Activated T-cell treated with anti-CD3 and anti-CD28 coated beads, Interleukin-2, amount 50 U/mL, for 48 hours (primary cell): ENCODE results near the gene TRIM31.
"Not testable (repeated sequence)": the region's sequence is repeated elsewhere in the genome, so short reads cannot be mapped to it uniquely, and the experiment has no call there.

Experiments
- DNase-seq, 2 experiments: peaks; one replicate each; pipeline ENCODE4 v3.0.0-alpha.2; 2020

Gene TRIM31

DNA sequence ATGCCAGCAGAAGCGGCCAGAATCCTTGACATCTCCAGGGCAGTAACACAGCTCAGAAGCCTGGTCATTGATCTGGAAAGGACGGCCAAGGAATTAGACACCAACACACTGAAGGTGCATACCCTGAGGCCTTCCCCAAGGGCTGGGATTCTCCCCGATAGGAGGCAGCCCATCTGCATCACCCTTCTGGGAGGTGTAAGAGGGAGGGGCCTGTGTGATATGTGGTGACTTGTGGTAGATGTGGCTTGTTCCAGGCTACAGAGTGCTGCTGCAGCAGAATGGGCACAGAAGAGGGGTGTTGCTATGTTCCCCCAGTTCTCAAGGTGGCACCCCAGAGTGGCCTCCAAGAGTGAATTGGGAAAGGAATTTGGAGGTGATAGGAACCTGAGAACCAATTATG lies 34.2 kb upstream of the TRIM31 start:
- DNase-seq = no peak

DNA sequence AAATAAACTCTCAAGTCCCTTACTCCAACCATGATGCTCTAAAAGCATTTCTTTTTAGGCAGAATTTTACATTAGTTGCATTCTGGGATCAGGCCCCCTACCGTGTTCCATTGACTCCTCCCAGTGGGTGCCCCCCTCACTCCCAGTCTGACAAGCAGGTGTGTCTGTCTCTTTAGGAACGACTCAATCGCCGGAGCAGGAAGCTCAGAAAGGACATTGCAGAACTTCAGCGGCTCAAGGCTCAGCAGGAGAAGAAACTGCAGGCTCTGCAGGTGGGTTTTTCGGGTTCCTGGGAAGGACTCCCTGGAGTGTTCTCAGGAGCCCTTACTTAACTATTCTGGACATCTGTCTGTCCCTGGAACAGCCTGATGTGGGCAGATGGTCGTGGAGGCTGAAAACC lies 32.9 kb upstream of the TRIM31 start:
- no peak for DNase-seq

DNA sequence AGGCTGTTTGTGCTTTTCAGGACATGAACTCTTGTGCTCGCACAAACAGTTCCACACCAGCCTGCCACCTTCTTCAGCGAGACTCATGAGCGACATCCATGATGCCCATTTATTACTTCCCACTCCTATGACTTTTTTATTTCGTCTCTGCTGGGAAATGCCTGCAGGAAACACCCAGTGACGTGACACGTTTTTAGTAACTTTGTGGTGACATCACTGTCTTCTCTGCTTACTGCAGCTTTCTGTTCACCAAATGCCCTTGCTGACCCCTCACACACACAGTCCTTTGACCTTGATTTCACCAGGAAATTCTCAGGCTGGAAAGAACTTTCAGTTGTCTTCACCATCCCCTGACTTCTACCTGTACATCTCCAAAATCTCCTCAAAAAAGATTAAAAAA lies 31.9 kb upstream of the TRIM31 start:
- DNase-seq = no peak

DNA sequence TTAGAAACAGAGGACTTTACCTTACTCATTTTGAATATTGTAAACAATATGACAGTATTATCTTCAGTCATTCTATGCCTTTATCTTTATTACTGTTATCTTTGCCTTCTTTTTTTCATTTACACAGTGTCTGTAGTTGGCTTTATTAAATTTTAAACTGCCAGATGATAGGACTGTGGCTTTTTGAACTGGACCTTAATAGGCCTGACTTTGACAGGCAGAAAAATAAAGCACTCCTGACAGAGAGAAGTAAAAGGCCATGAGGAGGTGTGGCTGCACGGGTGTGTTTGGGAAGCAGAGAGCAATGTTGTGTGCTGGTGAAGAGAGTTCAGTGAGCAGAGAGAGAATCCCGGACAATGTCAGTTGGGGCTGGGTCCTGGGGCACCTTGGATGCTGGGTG lies 30.9 kb upstream of the TRIM31 start:
- no peak for DNase-seq

DNA sequence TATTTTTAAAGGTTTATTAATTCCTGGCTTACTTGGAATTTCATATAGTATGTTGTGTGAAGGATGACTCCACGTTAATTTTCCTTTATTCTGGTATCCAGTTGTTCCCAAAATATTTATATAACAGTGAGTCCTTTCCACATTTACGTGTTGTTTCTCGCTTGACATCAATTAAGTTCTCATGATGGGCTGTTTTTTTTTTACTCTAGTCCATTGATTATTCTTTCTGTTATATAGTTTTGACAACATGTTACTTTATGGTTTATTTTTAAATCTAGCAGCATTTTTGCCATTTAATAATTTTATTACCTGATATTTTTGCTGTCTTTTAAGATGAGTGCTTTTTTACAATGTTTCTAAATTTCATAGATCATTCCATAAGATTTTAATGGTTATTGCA lies 29.8 kb upstream of the TRIM31 start:
- no peak for DNase-seq

DNA sequence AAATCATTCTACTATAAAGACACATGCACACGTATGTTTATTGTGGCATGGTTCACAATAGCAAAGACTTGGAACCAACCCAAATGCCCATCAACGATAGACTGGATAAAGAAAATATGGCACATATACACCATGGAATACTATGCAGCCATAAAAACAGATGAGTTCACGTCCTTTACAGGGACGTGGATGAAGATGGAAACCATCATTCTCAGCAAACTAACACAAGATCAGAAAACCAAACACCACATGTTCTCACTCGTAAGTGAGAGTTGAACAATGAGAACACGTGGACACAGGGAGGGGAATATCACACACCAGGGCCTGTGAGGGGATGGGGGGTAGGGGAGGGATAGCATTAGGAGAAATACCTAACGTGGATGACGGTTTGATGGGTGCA lies 27.4 kb upstream of the TRIM31 start:
- DNase-seq = not testable (repeated sequence)

DNA sequence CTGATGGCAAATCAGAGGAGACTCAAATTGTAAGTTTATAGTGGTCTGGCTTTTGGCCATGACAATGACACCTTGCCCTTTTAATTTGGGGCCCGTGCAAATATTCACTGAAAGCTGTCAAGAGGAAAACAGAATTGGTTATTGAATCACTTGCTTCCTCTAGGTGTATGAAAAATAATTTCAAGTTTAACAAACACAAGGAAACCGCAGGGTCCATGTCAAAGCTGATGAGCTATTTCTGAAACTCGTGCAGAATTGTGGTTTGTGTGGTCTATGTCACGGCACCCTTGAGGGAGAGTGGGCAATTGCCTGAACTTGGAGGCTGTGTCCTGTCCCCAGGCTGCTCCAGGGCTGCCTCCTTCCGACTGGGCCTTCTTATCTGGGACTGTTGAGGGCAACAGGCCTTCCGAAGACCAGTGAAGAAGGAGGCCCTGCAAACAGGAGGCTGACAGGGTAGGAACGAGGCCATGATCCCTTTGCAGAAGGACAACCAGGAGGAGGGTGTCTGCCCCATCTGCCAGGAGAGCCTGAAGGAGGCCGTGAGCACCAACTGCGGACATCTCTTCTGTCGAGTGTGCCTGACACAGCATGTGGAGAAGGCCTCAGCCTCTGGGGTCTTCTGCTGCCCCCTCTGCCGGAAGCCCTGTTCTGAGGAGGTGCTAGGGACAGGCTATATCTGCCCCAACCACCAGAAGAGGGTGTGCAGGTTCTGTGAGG lies 23.8 kb upstream of the TRIM31 start:
- peak in 1 of 2 experiments; percentile 28 for DNase-seq

DNA sequence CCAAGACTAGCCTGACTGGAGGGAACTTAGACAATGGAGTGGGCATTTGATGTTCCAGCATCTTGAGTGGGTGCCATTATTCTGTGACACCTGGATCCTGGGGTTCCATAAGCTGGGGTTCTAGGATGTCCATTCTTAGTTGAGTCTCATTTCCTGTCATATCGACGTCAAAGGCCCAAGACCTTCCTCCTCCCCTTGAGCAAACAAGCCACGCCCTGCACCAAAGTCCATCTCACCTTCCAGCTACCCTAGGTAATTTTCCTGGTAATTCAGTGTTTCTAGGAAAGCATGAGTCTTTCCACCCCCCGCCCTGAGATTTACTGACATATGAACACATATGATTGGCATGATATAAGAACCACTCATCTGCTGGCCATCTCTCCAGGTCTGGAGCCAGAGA lies 22.9 kb upstream of the TRIM31 start, which contains the start of gene TRIM40:
TRIM40 (plus strand) TSS at position 384 of the 400 bp plus-strand sequence. CDS start 897 bp downstream, outside the sequence.
- no peak for DNase-seq

DNA sequence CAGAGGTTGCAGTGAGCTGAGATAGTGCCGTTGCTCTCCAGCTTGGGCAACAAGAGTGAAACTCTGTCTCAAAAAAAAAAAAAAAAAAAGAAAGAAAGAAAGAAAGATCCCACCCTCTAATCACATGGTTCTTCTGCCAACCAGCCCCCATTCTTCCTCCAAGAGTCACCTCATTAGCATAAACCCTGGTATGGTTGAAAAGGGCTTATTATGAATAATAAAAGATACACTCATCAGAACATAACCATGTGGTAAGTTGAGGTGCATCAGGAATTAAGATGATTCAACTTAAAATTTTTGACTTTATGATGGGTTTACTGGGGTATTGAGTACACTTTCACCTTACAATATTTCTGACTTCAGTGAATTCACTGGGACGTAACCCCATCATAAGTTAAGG lies 22.3 kb upstream of the TRIM31 start:
- DNase-seq = no peak

DNA sequence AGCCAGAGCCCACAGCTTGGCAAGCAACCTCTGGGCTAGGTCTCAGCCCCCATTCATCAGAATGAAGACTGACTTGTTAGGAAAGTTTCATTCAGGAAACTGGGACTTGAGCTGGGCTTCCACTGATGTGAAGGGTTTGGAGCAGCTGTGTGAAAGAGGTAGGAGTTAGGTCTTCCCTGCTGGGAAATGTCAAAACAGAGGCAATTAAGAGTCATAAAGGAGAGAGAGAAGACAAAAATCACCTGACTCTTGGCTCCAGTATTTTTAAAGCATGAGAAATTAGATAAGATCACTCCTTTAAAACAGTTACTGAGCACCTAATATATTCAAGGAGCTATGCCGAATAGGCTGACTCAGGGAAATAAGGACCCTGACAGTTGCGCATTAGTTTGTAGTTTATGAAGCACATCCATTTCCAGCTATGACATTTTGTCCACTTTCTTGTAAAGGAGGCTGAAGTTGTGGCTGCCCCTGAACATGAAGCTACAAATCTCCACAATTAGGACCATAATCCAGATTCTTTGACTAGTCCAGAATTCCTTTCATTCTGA lies 19.1 kb upstream of the TRIM31 start:
- DNase-seq = no peak

DNA sequence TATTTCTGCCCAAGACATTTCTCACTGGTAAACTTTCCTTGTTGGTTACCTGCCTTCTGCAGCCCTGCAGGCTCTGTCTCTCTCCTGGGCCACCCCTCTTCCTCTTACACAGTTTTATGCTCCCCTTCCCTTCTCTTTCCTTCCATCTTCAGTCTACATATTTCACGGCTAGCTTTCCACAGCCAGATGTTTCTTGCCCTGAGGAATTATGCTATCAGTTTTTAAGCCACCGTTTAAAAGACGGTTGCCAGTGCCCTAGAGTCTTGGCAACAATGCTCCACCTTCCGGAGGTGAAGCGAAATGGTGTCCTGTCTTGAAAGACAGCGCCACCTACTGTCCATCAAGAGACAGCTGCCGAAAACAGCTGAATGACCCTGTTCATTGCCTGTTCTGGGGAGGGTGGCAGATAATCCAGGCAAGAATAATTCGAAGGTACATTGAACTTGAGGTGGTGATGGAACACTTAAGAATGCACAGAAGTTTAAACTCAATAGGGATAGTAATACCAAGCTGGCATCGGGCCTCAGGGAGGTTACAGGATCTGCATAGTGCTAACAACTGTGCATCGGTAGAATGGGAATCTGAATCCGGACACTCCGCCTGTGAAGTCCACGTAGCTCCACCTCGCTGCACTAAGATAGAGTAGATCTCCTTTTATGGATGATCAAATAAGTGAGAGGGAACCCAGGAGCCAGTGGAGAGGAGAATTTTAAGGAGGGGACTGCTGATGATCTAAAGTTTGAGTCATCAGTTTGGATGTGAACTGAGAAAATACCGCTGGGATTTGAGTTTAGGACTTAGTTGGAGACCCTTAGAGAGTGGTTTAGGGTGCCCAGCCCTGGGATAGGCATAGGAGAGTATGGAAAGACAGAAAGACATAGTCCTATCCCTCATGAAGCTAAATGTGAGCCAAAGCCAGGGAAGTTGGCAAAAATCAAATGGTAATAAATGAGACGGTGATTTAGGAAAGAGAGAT lies 18.3 kb upstream of the TRIM31 start:
- peak; percentile 58 to 64 for DNase-seq

DNA sequence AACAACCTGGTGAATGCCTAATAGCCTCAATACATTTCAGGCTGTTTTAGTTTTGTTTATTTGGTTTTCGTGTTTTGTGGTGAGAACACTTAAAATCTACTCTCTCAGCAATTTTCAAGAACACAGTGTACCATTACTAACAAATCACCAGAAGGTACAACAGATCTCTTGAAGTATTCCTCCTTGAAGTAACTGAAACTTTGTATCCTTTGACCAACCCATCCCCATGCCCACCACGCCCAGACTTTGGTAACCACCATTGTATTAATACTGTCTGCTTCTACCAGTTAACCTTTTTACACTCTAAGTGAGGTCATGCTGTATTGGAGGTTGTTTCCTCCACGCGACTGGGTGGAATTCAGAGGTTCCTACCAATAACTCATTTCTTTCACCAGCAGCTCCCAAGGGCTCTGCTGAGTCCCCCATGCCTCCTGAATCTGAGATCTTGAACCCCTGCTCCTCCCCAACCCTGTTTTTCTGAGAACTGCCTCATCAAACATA lies 17.3 kb upstream of the TRIM31 start:
- no peak for DNase-seq

DNA sequence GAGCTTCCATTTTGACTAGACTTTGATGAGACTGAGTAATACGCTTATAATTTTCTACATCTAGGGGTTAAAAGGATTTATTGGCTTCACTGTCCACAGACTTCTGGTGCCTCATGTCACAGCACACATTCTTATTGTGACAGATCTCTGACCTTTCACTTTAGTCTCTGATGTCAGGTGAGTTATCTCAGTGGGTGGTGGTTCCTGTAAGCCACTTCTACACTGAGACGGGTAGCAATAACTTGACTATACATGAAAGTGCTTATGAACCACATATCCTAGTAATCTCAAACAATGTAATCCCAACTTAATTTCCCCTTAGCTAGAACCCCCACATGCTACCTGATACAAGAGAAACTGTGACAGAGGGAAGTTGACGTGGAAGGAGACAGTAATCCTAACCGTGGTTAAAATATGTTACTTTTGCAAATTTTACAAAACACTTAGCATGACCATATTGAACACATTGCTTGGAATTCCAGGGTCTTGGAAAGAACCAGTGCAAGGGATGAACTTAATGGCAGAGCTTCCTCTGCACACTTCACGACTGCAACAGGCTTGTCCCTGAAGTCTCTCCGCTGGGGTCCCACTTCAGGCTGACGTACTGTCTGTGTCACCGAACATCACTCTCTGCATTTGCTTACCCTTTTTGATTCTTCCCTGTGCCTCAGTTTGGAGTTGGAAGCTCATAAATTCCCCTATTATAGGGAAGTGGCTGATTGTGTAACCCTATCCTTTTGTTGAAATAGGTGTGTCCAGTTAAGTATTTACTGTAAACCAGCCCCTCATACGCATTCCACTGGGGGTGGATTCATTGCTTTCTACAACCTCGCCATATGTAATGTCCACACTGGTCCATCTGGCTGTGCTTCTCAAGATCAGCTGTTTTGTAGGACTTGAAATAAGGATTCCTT lies 16.6 kb upstream of the TRIM31 start:
- no peak for DNase-seq

DNA sequence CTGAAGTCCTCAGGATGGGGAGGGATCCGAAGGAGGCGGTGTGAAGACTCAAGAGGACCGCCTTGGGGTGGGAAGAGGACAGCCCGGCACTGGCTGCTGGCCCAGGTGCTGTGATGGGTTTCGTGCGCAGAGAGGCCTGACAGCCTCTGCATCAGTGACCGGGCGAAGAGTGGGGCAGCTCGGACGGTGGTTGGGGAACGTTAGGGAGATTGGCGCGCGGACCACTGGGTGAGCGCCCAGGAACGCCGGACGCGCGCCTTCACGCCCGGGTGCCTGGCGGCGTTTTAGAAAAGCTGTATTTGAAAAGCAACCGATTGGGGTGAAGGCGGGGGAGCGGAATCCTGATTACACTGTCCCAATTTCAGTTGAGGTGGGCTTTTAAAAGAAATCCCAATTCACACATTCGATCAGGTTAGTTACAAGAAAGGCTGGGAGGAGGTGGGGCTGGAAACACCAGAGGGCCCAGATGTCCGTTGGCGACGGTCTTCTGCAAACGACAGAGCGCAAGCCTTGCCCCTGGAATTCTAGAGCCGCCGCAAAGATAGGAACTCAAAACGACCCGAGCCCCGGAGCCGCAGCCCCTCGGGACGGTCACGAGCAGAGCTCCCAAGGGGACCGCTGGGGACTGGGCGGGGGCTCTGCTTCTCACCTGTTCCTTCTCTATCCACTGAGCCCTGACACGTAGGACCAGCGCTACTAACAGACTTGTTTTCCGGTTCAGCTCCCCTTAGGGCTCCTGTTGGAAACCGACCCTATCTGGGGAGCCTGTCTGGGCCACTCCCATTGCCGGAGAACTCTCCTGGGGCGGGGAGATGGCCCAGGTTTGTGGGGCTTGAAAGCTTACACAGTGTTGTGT lies 14.6 kb upstream of the TRIM31 start:
- no peak for DNase-seq

DNA sequence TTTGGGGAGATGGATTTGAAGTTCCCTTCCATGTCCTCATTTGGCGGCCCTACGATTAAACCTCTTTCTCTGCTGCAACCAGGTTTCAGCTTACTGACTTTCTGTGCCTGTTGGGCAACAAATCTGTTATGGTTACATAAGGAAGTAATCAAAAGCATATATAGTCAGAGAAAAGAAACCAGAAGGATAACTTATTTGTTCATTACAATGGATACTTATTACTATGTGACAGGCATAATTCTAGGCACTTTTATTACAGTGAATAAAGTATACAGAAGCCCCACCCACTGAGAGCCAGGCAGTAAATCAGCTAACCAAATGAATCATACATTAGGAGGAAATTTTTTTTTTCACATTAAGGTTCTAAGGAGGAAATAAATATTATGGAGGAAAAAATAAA lies 9.6 kb upstream of the TRIM31 start:
- DNase-seq = no peak

DNA sequence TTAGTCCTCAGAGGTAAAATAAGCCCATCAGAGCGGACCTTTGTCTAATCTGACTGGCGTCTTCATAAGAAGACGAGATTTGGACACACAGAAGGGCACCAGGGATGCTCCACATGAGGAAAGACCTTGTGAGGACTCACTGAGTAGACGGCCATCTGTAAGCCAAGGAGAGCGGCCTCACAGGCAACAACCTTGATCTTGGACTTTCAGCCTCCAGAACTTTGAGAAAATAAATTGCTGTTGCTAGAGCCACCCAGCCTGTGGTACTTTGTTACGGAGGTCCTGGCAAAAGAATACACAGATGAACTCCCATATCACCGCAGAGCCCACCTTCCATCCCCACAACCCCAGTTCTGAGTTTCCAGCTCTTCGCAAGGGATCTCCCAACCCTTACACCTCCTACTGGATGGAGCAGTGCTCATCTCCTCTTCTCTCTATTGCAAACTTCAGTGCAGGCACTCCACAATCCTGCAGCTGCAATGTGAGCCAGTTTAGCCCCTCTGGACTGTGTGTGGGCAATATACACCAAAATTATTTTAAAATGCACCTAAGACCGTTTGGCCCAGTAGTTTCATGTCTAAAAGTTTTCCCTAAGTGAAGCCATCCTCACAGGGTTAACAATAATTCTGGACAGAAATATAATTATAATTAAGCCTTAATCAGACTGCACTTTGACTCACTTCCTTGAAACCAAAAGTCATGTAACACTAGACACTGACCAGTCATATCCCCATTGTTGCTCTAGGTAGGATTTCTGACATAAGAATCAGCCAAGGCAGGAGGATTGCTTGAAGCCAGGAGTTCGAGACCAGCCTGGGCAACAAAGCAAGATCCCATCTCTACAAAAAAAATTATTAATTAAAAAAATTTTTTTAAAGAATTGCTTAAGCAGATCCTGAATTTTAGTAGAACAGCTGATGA lies 8.8 kb upstream of the TRIM31 start:
- no peak for DNase-seq

DNA sequence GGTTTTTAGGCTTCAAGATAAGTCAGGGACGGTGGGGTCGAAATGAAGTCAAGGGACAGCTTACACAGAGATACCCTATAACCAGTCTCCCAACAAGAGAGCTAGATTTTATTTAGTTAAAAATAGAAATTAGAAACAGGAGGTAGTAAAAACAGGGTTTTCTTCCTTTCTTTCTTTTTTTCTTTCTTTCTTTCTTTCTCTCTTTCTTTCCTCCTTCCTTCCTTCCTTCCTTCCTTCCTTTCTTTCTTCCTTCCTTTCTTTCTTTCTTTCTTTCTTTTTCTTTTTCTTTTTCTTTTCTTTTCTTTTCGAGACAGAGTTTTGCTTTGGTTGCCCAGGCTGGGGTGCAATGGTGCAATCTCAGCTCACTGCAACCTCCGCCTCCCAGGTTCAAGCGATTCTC lies 5.8 kb upstream of the TRIM31 start:
- not testable (repeated sequence) for DNase-seq

DNA sequence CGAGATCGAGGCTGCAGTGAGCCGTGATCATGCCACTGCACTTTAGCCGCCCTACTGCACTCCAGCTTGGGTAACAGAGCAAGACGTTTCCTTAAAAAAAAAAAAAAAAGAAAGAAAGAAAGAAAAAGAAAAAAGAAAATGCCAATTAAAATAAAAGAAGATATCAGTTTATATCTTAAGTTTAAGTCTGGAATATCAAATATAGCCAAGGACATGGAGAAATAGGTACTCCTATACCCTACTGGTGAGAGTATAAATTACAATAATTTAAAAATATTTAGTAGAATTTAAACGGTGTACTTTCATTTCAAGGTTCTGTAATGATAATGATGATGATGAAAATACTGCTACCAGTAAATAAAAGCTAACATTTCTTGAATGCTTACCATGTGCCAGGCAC lies 3.8 kb upstream of the TRIM31 start:
- DNase-seq = no peak

DNA sequence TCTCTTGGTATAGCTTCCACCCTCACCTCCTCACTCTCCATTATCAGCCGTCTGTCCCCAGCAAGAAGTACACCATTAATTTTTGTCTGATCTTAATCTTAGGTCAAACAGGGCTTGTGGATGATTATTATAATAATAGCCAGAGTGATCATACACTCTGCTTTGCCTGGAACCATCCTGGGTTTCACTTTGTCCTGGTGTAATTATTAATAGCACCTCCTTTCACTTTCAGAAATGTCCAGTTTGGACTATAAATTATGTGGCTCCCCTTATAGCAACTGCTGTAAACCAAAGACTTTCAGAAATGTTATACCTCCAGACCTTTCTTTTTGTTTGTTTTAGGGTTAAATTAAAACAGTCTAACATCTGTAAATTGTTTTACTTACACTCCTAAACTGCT lies 951 bp upstream of the TRIM31 start:
- no peak for DNase-seq

DNA sequence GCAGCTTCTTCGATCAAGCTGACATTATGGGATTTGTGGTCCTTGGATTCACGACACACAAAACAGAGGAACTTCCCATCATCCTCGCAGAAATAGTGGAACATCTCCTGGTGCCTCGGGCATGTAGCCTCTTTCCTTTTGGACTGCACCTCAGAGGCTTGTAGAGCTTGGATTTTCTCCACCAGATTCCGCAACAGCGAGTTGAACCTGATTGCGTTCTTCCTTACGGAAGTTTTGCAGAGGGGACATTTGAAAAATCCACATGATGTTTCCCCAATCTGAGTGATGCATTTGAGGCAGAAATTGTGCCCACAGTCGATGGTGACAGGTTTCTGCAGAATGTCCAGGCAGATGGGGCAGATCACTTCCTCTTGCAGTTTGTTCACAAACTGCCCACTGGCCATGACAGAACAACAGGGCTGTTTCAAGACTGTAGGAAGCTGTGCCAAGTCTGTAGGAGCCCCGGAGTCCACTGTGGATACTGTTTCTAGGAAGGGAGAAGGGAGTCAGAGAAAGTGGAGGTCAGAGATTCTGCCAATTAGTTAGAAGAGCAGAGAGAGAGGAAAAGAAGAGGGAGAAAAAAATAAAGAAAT lies 392 bp downstream of the TRIM31 start:
- no peak for DNase-seq
